Endometrium (tissue), 2 donors: Measurements from ENCODE around the gene SIK3.
A peak's percentile ranks its signal among the peaks of the same experiment; 100 is the strongest.

ENCODE experiments used
- FAIRE-seq: peaks from 2 replicates; lab custom pipeline; 2012; peaks lifted over from hg19 to GRCh38; lab: Jason Lieb, UNC
- donor health status: control.
- donor health status: control.

SIK3 gene

GRCh38 chr11:116929414-116930090, 168.7 kb downstream of the SIK3 start:
- peak; percentile 4 for FAIRE-seq

- no peak for FAIRE-seq
Observed at GRCh38 chr11:116928845-116929244, 169.4 kb downstream of the SIK3 start.

GRCh38 chr11:116928102-116928777, 170.0 kb downstream of the SIK3 start:
- no peak for FAIRE-seq

GRCh38 chr11:116927163-116927974, 170.9 kb downstream of the SIK3 start:
- no peak for FAIRE-seq

GRCh38 chr11:116925050-116925449, 173.2 kb downstream of the SIK3 start:
- FAIRE-seq = no peak

GRCh38 chr11:116918925-116919655, 179.1 kb downstream of the SIK3 start:
- no peak for FAIRE-seq

- no peak for FAIRE-seq
Observed at GRCh38 chr11:116917632-116918031, 180.6 kb downstream of the SIK3 start.

GRCh38 chr11:116916886-116917285, 181.3 kb downstream of the SIK3 start:
- no peak for FAIRE-seq

- no peak for FAIRE-seq
Observed at GRCh38 chr11:116916052-116916451, 182.2 kb downstream of the SIK3 start.

GRCh38 chr11:116913000-116913399, 185.2 kb downstream of the SIK3 start:
- FAIRE-seq = no peak

GRCh38 chr11:116911976-116912734, 186.1 kb downstream of the SIK3 start:
- FAIRE-seq = no peak

- FAIRE-seq = no peak
Observed at GRCh38 chr11:116910847-116911246, 187.4 kb downstream of the SIK3 start.

- FAIRE-seq = no peak
Observed at GRCh38 chr11:116910378-116910777, 187.8 kb downstream of the SIK3 start.

GRCh38 chr11:116909245-116909644, 189.0 kb downstream of the SIK3 start:
- FAIRE-seq = no peak

GRCh38 chr11:116906479-116906878, 191.7 kb downstream of the SIK3 start:
- no peak for FAIRE-seq

- no peak for FAIRE-seq
Observed at GRCh38 chr11:116903090-116903489, 195.1 kb downstream of the SIK3 start.

GRCh38 chr11:116901964-116902688, 196.1 kb downstream of the SIK3 start:
- FAIRE-seq = no peak

GRCh38 chr11:116901211-116901610, 197.0 kb downstream of the SIK3 start:
- no peak for FAIRE-seq

GRCh38 chr11:116896211-116896610, 202.0 kb downstream of the SIK3 start:
- no peak for FAIRE-seq

- FAIRE-seq = no peak
Observed at GRCh38 chr11:116895048-116895757, 203.0 kb downstream of the SIK3 start.
